ENCODE measurements around the gene DNM3. TPM values are rescaled to one million over a fixed set of nuclear protein-coding genes. Genes with fewer than 3 reads are reported as not detected.

DNM3 gene
- total and polyA plus RNA-seq, 2 of the 8 experiments (the other 6 are each of a cell fraction or from before 2014, with no cell fraction given), result 2.0 to 8.5 TPM

- Histone ChIP-seq H4K8ac (ENCODE audit: extremely low read depth, insufficient read depth, low read length) (no peak overlapping the region), H3K9ac (replicated peaks in 1 of 4; ENCODE audit: extremely low read depth in 1 of 4, low read depth in 3 of 4, low read length in 3 of 4) (no peak overlapping the region), H2BK15ac (ENCODE audit: low read length) (no peak overlapping the region), H2BK5ac (ENCODE audit: low read depth, low read length) (no peak overlapping the region), H3K56ac (replicated peaks; ENCODE audit: insufficient read length, low read depth, low read length) (no peak overlapping the region), H4K5ac (ENCODE audit: insufficient read length, low read depth, low read length) (no peak overlapping the region), H3K9me3 (ENCODE audit: insufficient read depth in 2 of 2, low read depth in 1 of 2, low read length in 1 of 2) (no peaks in the 10 kb centered on the region), H3K27ac (ENCODE audit: low read depth, low read length) (no peak overlapping the region), H3K4me3 (ENCODE audit: extremely low read depth in 1 of 4, insufficient read depth in 2 of 4, low read depth in 3 of 4, low read length in 4 of 4) (no peak overlapping the region), H3K79me2 (ENCODE audit: control insufficient read depth in 1 of 2, insufficient read depth in 2 of 2, low read length in 2 of 2) (no peaks in the 10 kb centered on the region), H3K23me2 (ENCODE audit: low read depth, low read length) (no peaks in the 10 kb centered on the region; the same call in 1 of the 2 replicates), H2BK12ac (ENCODE audit: low read depth, low read length) (no peak overlapping the region), H2AK5ac (ENCODE audit: low read depth, low read length) (no peak overlapping the region), H4K91ac (replicated peaks; ENCODE audit: insufficient read length, low read length) (no peak overlapping the region), H3K79me1 (ENCODE audit: low read depth, low read length) (no peaks in the 10 kb centered on the region), H2BK20ac (ENCODE audit: low read length) (no peak overlapping the region), H2AFZ (ENCODE audit: low read length) (no peak overlapping the region), H3K36me3 (ENCODE audit: control insufficient read depth in 2 of 4, insufficient read depth in 4 of 4, low read length in 3 of 4) (no peaks in the 10 kb centered on the region), H4K20me1 (replicated peaks in 1 of 2; ENCODE audit: control insufficient read depth in 1 of 2, insufficient read depth in 2 of 2, low read length in 2 of 2) (no peaks in the 10 kb centered on the region), H3K14ac (ENCODE audit: insufficient read length) (no peak overlapping the region), H3K23ac (ENCODE audit: insufficient read length) (no peak overlapping the region), H3K18ac (ENCODE audit: extremely low read depth, low read length) (no peak overlapping the region), H3K4me1 (replicated peaks in 1 of 4; ENCODE audit: control insufficient read depth in 3 of 4, insufficient read depth in 4 of 4, low read length in 3 of 4) (peaks cover 0 to 5% (median under 1%) of the 10 kb centered on the region in 4 experiments; a peak in 2 of 7 replicates), H3K4me2 (ENCODE audit: insufficient read depth in 1 of 2, low read depth in 2 of 2, low read length in 2 of 2) (no peak overlapping the region), H3K27me3 (replicated peaks in 1 of 4; ENCODE audit: control insufficient read depth in 3 of 4, extremely low read depth in 1 of 4, insufficient read depth in 3 of 4, low read length in 3 of 4) (no peaks in the 10 kb centered on the region), H2BK120ac (replicated peaks; ENCODE audit: low read depth, low read length) (no peak overlapping the region), H3K4ac (replicated peaks; ENCODE audit: insufficient read length, low read depth, low read length) (no peak overlapping the region)
- 79% methylated on average over 4 of the region's 4 CpGs; no CpG with 5 or more reads in 1 of the 2 experiments for WGBS, 2 experiments (ENCODE audit: extremely low coverage in 1 of 2, insufficient coverage in 1 of 2, insufficient read length in 1 of 2, insufficient replicate concordance in 2 of 2, low coverage in 1 of 2, low lambda C conversion rate in 2 of 2, missing lambda C conversion rate in 1 of 2)
- no peak for DNase-seq (ENCODE audit: low read depth in 1 of 2, low spot score in 2 of 2)
- ChIA-PET POLR2A (ENCODE audit: partially characterized antibody) (interaction anchor here (1.0 kb wide), 1 partner anchor 57 kb away, joined by 3 read pairs; no protein-coding TSS in a partner anchor), CTCF (ENCODE audit: partially characterized antibody) (interaction anchor here (0.6 to 6.1 kb wide), 12 partner anchors 10 to 606 kb away, joined by 3 to 32 read pairs (median 4); partner anchors contain the start of gene PIGC)
- no peak for TF ChIP-seq EGR1 (IDR thresholded peaks at IDR 0.05; ENCODE audit: borderline replicate concordance, low read depth, low read length)
- peak in 1 of 2 experiments; percentile 15; a peak in 1 of 3 replicates for TF ChIP-seq EP300 (IDR thresholded peaks at IDR 0.05; ENCODE audit: borderline replicate concordance in 1 of 2, low read depth in 2 of 2, low read length in 2 of 2)
- no peak for FAIRE-seq
Measured at GRCh38 chr1:172416496-172417035, 575.3 kb downstream of the DNM3 start.

Measured in H1 (cell line).